Fibroblast of peridontal ligament (primary cell): ENCODE results near the gene ADGRF5.

Source experiments
- DNase-seq: peaks from one replicate; pipeline ENCODE4 v3.0.0-alpha.2; 2010; ENCODE audit errors: extremely low read depth

ADGRF5 gene

GRCh38 chr6:46828939-46829338, 92.8 kb downstream of the ADGRF5 start:
- DNase-seq: no peak

DNA sequence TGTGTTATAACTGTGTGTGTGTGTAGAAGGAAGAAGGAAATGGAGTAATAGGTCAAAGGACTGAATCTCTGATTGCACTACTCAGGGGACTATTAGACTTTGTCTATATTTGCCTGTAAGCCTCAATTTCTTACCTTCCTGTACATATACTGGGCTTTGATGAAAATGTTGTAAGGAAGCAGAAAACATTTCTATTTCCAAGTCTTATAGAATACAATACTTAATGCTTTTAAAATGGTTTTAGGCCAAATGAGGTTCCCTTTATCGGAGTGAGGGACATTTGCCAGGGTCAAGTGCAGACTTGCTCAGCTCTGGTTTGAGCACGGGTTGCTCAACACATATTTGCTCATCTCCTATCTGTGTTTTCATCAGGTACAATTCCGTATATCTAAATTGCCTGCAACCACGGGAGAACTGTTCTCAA, 100.3 kb downstream of the ADGRF5 start:
- DNase-seq: no peak

GRCh38 chr6:46819561-46819960, 102.2 kb downstream of the ADGRF5 start:
- DNase-seq: no peak

DNA sequence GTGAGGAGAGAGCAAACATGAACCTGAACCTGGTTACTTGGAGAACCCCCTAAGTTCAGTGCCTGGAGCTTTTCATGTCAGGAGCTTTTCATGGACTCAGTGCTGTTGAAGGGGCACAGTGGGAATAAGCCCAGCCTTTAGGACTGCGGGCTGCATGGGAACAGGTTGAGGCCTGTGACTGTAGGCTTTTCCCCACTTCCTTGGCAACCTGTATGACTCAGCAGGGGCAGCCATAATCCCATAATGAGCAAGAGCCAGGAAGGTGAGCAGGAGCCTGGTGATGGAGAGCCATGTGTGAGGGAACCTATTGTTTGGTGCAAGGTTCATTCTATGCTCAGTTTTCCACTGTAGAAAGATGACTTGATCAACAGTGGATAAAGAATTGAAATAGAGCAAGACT, 105.1 kb downstream of the ADGRF5 start:
- DNase-seq: no peak

DNA sequence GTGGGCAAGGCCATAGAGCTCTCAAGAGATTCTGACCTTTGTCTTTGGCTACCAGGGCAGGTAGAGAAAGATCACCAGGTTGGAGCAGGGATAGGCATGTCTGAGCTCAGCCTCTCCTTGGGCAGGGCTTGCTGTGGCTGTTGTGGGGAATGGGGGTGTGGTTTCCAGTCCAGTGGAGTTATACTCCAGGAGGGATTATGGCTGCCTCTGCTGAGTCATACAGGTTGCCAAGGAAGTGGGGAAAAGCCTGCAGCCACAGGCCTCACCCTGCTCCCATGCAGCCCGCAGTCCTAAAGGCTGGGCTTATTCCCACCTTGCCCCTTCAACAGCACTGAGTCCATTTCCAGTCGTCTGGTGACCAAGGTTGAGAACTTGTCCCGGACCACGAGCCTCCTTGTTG, 106.6 kb downstream of the ADGRF5 start:
- no peak for DNase-seq

DNA sequence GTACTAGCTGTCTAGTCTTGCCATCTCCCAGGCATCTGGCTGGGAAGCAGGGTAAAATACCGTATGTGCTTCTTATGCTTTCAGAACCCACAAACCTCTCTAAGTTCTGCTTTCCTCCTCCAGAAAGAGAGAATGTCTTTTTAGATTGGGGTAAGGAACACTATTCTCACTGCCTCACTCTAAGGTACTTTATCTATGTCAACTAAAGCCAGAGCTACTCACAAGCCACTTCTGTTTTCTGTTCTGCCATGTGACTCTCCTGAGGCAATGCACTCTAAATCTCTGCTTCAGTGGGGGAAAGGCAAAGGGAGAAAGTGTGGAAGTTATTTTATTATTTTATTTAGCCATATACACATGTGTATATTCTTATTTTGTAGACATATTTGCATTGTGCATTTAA, 112.9 kb downstream of the ADGRF5 start:
- no peak for DNase-seq
